ENCODE measurements around the gene SMCO1.
A peak's percentile ranks its signal among the peaks of the same experiment; 100 is the strongest.
"Not testable (repeated sequence)": the region's sequence is repeated elsewhere in the genome, so short reads cannot be mapped to it uniquely, and the experiment has no call there.

SMCO1 gene

GRCh38 chr3:196504556-196504955 lies 10.6 kb downstream of the SMCO1 start:
- Histone ChIP-seq H3K9ac (ENCODE audit: low read depth, low read length) (no peak overlapping the region), H3K27ac (ENCODE audit: low read depth, low read length) (no peak overlapping the region), H3K9me3 (ENCODE audit: control insufficient read depth, insufficient read depth, low read length) (no peaks in the 10 kb centered on the region)

DNA sequence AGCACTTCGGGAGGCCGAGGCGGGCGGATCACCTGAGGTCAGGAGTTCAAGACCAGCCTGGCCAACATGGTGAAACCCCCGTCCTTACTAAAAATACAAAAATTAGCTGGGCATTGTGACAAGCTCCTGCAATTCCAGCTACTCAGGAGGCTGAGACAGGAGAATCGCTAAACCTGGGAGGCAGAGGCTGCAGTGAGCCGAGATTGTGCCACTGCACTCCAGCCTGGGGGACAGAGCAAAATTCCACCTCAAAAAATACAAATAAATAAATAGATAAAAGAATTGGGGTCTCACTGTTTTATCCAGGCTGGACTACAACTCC lies 11.1 kb downstream of the SMCO1 start:
- H3K4me3 ChIP-seq (ENCODE audit: low read depth, low read length): peak overlapping the region; percentile 97; the same call in 1 of the 2 replicates
- H3K4me1 ChIP-seq (ENCODE audit: control insufficient read depth, insufficient read depth, low read length); H3K9ac ChIP-seq (ENCODE audit: low read depth, low read length): not testable (repeated sequence)

More at GRCh38 chr3:196504556-196504955, 10.6 kb downstream of the SMCO1 start:
- Histone ChIP-seq H3K4me1 (ENCODE audit: control insufficient read depth, insufficient read depth, low read length) (0 out of 2 replicates have a peak, but pooled peaks cover 5% of the 10 kb centered on the region), H3K36me3 (ENCODE audit: control insufficient read depth, insufficient read depth, low read length) (no peaks in the 10 kb centered on the region), H3K27me3 (ENCODE audit: control insufficient read depth, insufficient read depth, low read length) (no peaks in the 10 kb centered on the region), H3K4me3 (ENCODE audit: low read depth, low read length) (no peak overlapping the region)

DNA sequence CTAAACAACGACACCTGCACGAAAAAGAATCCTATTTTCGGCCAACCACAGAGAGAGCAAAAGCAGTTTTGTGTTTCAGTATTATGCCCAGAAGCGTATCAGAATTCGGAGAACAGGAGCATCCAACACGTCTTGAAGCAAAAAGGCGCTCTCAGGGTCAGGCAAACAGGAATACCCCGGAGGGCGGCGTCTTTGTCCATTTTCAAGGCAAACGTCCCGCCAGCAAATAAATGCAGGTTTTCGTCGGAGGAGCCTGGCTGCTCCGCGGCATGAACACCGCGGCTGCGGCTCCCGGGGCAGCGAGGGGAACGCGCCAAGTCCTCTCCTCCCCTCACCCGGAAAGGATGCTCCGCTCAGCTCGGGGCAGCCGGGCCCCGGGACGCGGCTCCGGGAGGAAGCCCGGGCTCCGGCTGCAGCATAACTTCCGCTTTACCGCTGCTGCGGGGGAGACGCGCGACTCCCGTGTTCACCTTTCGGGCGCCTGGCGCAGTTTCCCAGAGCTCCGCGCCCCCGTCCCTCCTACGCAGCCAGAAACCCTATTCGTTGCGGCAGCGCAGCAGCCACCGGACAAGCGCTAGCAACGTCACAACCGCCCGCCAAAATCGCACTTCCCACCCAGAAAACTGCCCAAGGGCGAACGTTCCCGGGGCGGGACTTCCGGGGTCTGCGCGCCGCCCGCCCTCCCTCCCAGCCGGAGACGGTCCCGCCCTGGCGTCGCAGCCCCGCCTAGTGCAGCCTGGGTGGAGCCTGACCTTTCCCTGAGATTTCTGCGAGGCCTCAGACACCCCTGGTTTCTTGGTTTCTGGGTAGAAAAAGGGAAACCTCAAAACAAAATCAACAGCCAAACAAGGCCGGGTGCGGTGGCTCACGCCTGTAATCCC lies 11.7 kb downstream of the SMCO1 start, which contains the start of gene RNF168:
Gene RNF168 (minus strand): TSS at position 573 of the 881 bp plus-strand sequence. CDS start 595 bp downstream, outside the sequence.
- 0 out of 2 replicates have a peak, but pooled peaks cover 5% of the 10 kb centered on the region for H3K4me1 ChIP-seq (ENCODE audit: control insufficient read depth, insufficient read depth, low read length)
- peak within 1 kb of the TSS; percentile 79 for H3K9ac ChIP-seq (ENCODE audit: low read depth, low read length)
- no peaks in the 10 kb centered on the region for H3K36me3 ChIP-seq (ENCODE audit: control insufficient read depth, insufficient read depth, low read length)
- peak within 1 kb of the TSS; percentile 97 for H3K4me3 ChIP-seq (ENCODE audit: low read depth, low read length)
- no peaks in the 10 kb centered on the region for H3K9me3 ChIP-seq (ENCODE audit: control insufficient read depth, insufficient read depth, low read length)
- peak within 1 kb of the TSS; percentile 99 for H3K27ac ChIP-seq (ENCODE audit: low read depth, low read length)
- H3K27me3 ChIP-seq (ENCODE audit: control insufficient read depth, insufficient read depth, low read length): no peaks in the 10 kb centered on the region

More for the DNA sequence above, 11.1 kb downstream of the SMCO1 start:
- not testable (repeated sequence) for H3K9me3 ChIP-seq (ENCODE audit: control insufficient read depth, insufficient read depth, low read length); H3K27me3 ChIP-seq (ENCODE audit: control insufficient read depth, insufficient read depth, low read length); H3K36me3 ChIP-seq (ENCODE audit: control insufficient read depth, insufficient read depth, low read length)
- peak overlapping the region; percentile 99 for H3K27ac ChIP-seq (ENCODE audit: low read depth, low read length)

DNA sequence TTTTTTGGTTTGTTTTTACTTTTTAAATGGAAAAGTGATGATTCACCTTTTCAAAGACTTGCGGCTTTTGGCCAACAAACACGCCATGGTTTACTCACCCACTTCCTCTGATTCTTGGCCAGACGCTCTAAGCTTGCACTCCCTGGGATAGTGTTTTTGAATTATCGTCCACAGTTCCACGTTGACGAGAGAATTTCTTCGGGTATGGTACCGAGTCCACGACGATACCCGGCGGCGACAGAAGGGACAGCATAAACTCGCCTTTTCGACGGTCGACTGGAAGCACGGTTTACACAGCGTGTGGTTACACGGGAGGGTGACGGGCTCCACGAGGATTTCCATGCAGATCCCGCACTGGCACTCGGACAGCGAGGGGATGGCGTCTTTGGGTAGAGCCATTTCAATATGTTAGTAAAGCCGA lies 12.4 kb downstream of the SMCO1 start:
- H3K27me3 ChIP-seq (ENCODE audit: control insufficient read depth, insufficient read depth, low read length): no peaks in the 10 kb centered on the region
- no peaks in the 10 kb centered on the region for H3K36me3 ChIP-seq (ENCODE audit: control insufficient read depth, insufficient read depth, low read length)
- peak overlapping the region; percentile 99 for H3K27ac ChIP-seq (ENCODE audit: low read depth, low read length)
- no peaks in the 10 kb centered on the region for H3K9me3 ChIP-seq (ENCODE audit: control insufficient read depth, insufficient read depth, low read length)
- H3K4me3 ChIP-seq (ENCODE audit: low read depth, low read length): peak overlapping the region; percentile 97
- peak overlapping the region; percentile 79 for H3K9ac ChIP-seq (ENCODE audit: low read depth, low read length)
- 0 out of 2 replicates have a peak, but pooled peaks cover 5% of the 10 kb centered on the region for H3K4me1 ChIP-seq (ENCODE audit: control insufficient read depth, insufficient read depth, low read length)

GRCh38 chr3:196501316-196502044 lies 13.7 kb downstream of the SMCO1 start:
- Histone ChIP-seq H3K4me3 (ENCODE audit: low read depth, low read length) (peak overlapping the region; percentile 97), H3K9me3 (ENCODE audit: control insufficient read depth, insufficient read depth, low read length) (no peaks in the 10 kb centered on the region), H3K27ac (ENCODE audit: low read depth, low read length) (no peak overlapping the region), H3K4me1 (ENCODE audit: control insufficient read depth, insufficient read depth, low read length) (0 out of 2 replicates have a peak, but pooled peaks cover 5% of the 10 kb centered on the region), H3K36me3 (ENCODE audit: control insufficient read depth, insufficient read depth, low read length) (no peaks in the 10 kb centered on the region), H3K27me3 (ENCODE audit: control insufficient read depth, insufficient read depth, low read length) (no peaks in the 10 kb centered on the region), H3K9ac (ENCODE audit: low read depth, low read length) (peak overlapping the region; percentile 79)

DNA sequence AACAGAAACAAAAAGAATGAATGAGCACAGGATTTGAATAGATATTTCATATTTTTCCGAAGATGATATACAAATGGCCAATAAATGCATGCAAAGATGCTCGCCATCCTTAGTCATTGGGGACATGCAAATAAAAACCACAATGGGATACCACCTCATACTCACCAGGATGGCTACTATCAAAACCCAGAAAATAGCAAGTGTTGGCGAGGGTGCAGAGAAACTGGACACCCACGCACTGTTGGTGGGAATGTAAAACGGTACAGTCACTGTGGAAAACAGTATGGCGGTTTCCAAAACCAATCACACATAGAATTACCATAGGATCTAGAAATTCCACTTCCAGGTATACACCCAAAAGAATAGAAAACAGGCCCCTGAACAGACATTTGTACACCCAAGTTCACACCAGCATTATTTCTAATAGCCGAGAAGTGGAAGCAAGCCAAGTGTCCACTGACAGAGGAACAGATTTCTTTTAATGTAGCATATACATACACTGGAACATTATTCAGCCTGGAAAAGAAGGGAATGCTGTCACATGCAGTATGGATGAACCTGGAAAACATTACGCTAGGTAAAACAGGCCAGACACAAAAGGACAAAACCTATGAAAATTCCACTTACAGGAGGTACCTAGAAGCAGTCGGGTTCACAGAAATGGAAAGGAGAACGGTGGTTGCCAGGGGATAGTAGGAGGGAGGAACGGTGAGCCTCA lies 15.2 kb downstream of the SMCO1 start:
- peaks cover 4% of the 10 kb centered on the region; the same call in 1 of the 2 replicates for H3K36me3 ChIP-seq (ENCODE audit: control insufficient read depth, insufficient read depth, low read length)
- H3K27me3 ChIP-seq (ENCODE audit: control insufficient read depth, insufficient read depth, low read length): no peaks in the 10 kb centered on the region
- 0 out of 2 replicates have a peak, but pooled peaks cover 5% of the 10 kb centered on the region for H3K4me1 ChIP-seq (ENCODE audit: control insufficient read depth, insufficient read depth, low read length)
- H3K9me3 ChIP-seq (ENCODE audit: control insufficient read depth, insufficient read depth, low read length): no peaks in the 10 kb centered on the region
- H3K4me3 ChIP-seq (ENCODE audit: low read depth, low read length): peak overlapping the region; percentile 97
- no peak overlapping the region for H3K9ac ChIP-seq (ENCODE audit: low read depth, low read length)
- H3K27ac ChIP-seq (ENCODE audit: low read depth, low read length): no peak overlapping the region

DNA sequence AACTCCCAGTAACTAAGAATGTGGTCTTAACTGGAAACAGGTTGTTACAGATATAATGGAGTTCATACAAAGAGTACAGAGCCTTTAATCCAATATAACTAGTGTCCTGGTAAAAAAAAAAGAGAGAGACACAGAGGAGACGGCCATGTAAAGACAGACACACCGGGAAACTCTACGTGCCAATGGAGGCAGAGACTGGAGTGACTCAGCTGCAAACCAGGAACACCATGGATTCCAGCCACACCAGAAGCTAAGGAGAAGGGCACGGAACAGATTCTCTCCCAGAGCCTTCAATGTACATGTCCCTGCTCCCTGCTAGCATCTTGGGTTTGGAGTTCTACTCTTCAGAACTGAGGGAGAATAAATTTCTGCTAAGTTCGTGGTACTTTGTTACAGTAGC lies 16.1 kb downstream of the SMCO1 start:
- H3K36me3 ChIP-seq (ENCODE audit: control insufficient read depth, insufficient read depth, low read length): peaks cover 4% of the 10 kb centered on the region; the same call in 1 of the 2 replicates
- H3K27me3 ChIP-seq (ENCODE audit: control insufficient read depth, insufficient read depth, low read length): no peaks in the 10 kb centered on the region
- no peaks in the 10 kb centered on the region for H3K9me3 ChIP-seq (ENCODE audit: control insufficient read depth, insufficient read depth, low read length)
- no peak overlapping the region for H3K9ac ChIP-seq (ENCODE audit: low read depth, low read length)
- no peak overlapping the region for H3K4me3 ChIP-seq (ENCODE audit: low read depth, low read length)
- no peak overlapping the region for H3K27ac ChIP-seq (ENCODE audit: low read depth, low read length)
- 0 out of 2 replicates have a peak, but pooled peaks cover 5% of the 10 kb centered on the region for H3K4me1 ChIP-seq (ENCODE audit: control insufficient read depth, insufficient read depth, low read length)

DNA sequence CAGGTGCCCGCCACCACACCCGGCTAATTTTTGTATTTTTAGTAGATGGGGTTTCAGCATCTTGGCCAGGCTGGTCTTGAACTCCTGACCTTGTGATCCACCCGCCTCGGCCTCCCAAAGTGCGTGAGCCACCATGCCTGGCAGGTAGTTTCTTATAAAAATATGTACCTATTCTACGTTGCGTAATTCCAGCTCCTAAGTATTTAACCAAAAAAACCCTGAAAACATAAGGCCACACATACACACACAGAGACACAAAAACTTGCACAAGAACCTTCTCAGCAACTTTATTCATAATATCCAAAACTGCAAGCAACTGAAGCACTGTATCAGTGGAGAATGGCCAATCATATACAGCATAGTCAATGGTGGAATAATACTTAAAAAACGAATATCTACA lies 16.8 kb downstream of the SMCO1 start:
- Histone ChIP-seq H3K4me1 (ENCODE audit: control insufficient read depth, insufficient read depth, low read length) (0 out of 2 replicates have a peak, but pooled peaks cover 5% of the 10 kb centered on the region), H3K27me3 (ENCODE audit: control insufficient read depth, insufficient read depth, low read length) (no peaks in the 10 kb centered on the region), H3K9me3 (ENCODE audit: control insufficient read depth, insufficient read depth, low read length) (no peaks in the 10 kb centered on the region), H3K4me3 (ENCODE audit: low read depth, low read length) (no peak overlapping the region), H3K36me3 (ENCODE audit: control insufficient read depth, insufficient read depth, low read length) (peaks cover 4% of the 10 kb centered on the region; the same call in 1 of the 2 replicates), H3K9ac (ENCODE audit: low read depth, low read length) (no peak overlapping the region), H3K27ac (ENCODE audit: low read depth, low read length) (no peak overlapping the region)

GRCh38 chr3:196496183-196496582 lies 19.0 kb downstream of the SMCO1 start:
- H3K36me3 ChIP-seq (ENCODE audit: control insufficient read depth, insufficient read depth, low read length): peaks cover 4% of the 10 kb centered on the region; the same call in 1 of the 2 replicates
- H3K9me3 ChIP-seq (ENCODE audit: control insufficient read depth, insufficient read depth, low read length): no peaks in the 10 kb centered on the region
- H3K4me1 ChIP-seq (ENCODE audit: control insufficient read depth, insufficient read depth, low read length): 0 out of 2 replicates have a peak, but pooled peaks cover 5% of the 10 kb centered on the region
- no peaks in the 10 kb centered on the region for H3K27me3 ChIP-seq (ENCODE audit: control insufficient read depth, insufficient read depth, low read length)
- no peak overlapping the region for H3K27ac ChIP-seq (ENCODE audit: low read depth, low read length)
- no peak overlapping the region for H3K9ac ChIP-seq (ENCODE audit: low read depth, low read length)
- H3K4me3 ChIP-seq (ENCODE audit: low read depth, low read length): no peak overlapping the region

- H3K36me3 ChIP-seq (ENCODE audit: control insufficient read depth, insufficient read depth, low read length): peaks cover 4% of the 10 kb centered on the region; the same call in 1 of the 2 replicates
- H3K27ac ChIP-seq (ENCODE audit: low read depth, low read length): no peak overlapping the region
- no peaks in the 10 kb centered on the region for H3K4me1 ChIP-seq (ENCODE audit: control insufficient read depth, insufficient read depth, low read length)
- H3K27me3 ChIP-seq (ENCODE audit: control insufficient read depth, insufficient read depth, low read length): no peaks in the 10 kb centered on the region
- H3K4me3 ChIP-seq (ENCODE audit: low read depth, low read length): no peak overlapping the region
- no peaks in the 10 kb centered on the region for H3K9me3 ChIP-seq (ENCODE audit: control insufficient read depth, insufficient read depth, low read length)
- no peak overlapping the region for H3K9ac ChIP-seq (ENCODE audit: low read depth, low read length)
These were observed 21.9 kb downstream of the SMCO1 start for GRCh38 chr3:196493292-196493691.

Data from HUES48 (cell line).